Left colon (tissue), 2 donors: ENCODE measurements around the gene ADCY3. TPM values are rescaled to one million over a fixed set of nuclear protein-coding genes. Genes with fewer than 3 reads are reported as not detected.
A peak's percentile ranks its signal among the peaks of the same experiment; 100 is the strongest.
"Not testable (repeated sequence)": the region's sequence is repeated elsewhere in the genome, so short reads cannot be mapped to it uniquely, and the experiment has no call there.

ENCODE experiments used
- ATAC-seq: fragments of 200-7000 bp; cut with Tn5 transposase; one replicate; pipeline ENCODE4 v1.9.1; 2020; ENCODE audit warnings: mild to moderate bottlenecking, moderate library complexity
- DNase-seq, 2 donors: peaks; one replicate each; pipeline ENCODE4 v3.0.0-alpha.2; 2020
- intact Hi-C, 2 donors: fragments of 100-400 bp; cut with DNase I in 1 of 2; cut with micrococcal nuclease in 1 of 2; formaldehyde crosslinking; loops; one replicate each; pipeline versions ENCODE4 v1.11.2 to v1.14.0; 2022; cut with DNase I, micrococcal nuclease
- total RNA-seq, 2 donors: library from RNA; stranded (reverse); fragmentation: NEBNext Ultra II Directional; extraction: Animal tissue kit (Norgen Biotek cat#: 25700); gene quantifications; one replicate each; pipeline ENCODE4 v1.2.1, GENCODE V29; 2021
- donor health status: DM: no; HTN: no; CAD: no.
- donor health status: DM: yes; HTN: yes; CAD: no.

Gene ADCY3
- total RNA-seq, 2 donors from 2014 or later, result 30.2 to 36.7 TPM

GRCh38 chr2:24839729-24840128 lies 80.3 kb downstream of the ADCY3 start:
- ATAC-seq (no peak), DNase-seq (no peak)
- intact Hi-C loops, result no loop called here

- DNase-seq, result no peak
- no peak for ATAC-seq
- intact Hi-C loops, result no loop called here
These were observed 81.5 kb downstream of the ADCY3 start for GRCh38 chr2:24838541-24838940.

- no peak for ATAC-seq
- intact Hi-C loops, result no loop called here
- no peak for DNase-seq
These were observed 82.0 kb downstream of the ADCY3 start for GRCh38 chr2:24837996-24838513.

- DNase-seq (no peak), ATAC-seq (no peak)
- intact Hi-C loops, result no loop called here
These were observed 83.3 kb downstream of the ADCY3 start for GRCh38 chr2:24836706-24837105.

- intact Hi-C loops, result no loop called here
- no peak for ATAC-seq
These were observed 83.8 kb downstream of the ADCY3 start for GRCh38 chr2:24836206-24836605.

GRCh38 chr2:24835411-24835810 lies 84.6 kb downstream of the ADCY3 start:
- DNase-seq, intact Hi-C loops, ATAC-seq: not testable (repeated sequence)

More at GRCh38 chr2:24836206-24836605, 83.8 kb downstream of the ADCY3 start:
- DNase-seq, result no peak

- intact Hi-C loops, result no loop called here
- DNase-seq, result no peak
- ATAC-seq, result no peak
These were observed 85.2 kb downstream of the ADCY3 start for GRCh38 chr2:24834733-24835395.

- ATAC-seq (no peak), DNase-seq (no peak)
- intact Hi-C loops, result no loop called here
These were observed 86.0 kb downstream of the ADCY3 start for GRCh38 chr2:24833821-24834732.

- DNase-seq, result no peak
- intact Hi-C loops, result no loop called here
- ATAC-seq, result no peak
These were observed 86.9 kb downstream of the ADCY3 start for GRCh38 chr2:24832931-24833701.

- DNase-seq (no peak), ATAC-seq (no peak)
- intact Hi-C loops, result no loop called here
These were observed 87.5 kb downstream of the ADCY3 start for GRCh38 chr2:24832521-24832920.

- DNase-seq (no peak), ATAC-seq (no peak)
- intact Hi-C loops, result no loop called here
These were observed 88.0 kb downstream of the ADCY3 start for GRCh38 chr2:24832073-24832461.

- ATAC-seq (no peak), DNase-seq (no peak)
- intact Hi-C loops, result no loop called here
These were observed 88.6 kb downstream of the ADCY3 start for GRCh38 chr2:24831221-24832072.

GRCh38 chr2:24830786-24831185 lies 89.3 kb downstream of the ADCY3 start:
- intact Hi-C loops, result no loop called here
- DNase-seq, result no peak

GRCh38 chr2:24830351-24830750 lies 89.7 kb downstream of the ADCY3 start:
- DNase-seq (no peak), ATAC-seq (peak; percentile 28)
- intact Hi-C loops, result no loop called here

More at GRCh38 chr2:24830786-24831185, 89.3 kb downstream of the ADCY3 start:
- no peak for ATAC-seq

GRCh38 chr2:24828238-24828996 lies 91.6 kb downstream of the ADCY3 start:
- ATAC-seq, result no peak
- intact Hi-C loops, result loop anchor here (5.0 to 10.0 kb wide), 2 partner anchors 416 to 424 kb away; no protein-coding TSS in a partner anchor
- peak; percentile 1 to 8 for DNase-seq

- intact Hi-C loops, result loop anchor here (5.0 to 10.0 kb wide), 2 partner anchors 415 to 423 kb away; no protein-coding TSS in a partner anchor
- ATAC-seq (peak; percentile 89), DNase-seq (peak; percentile 70 to 84)
These were observed 92.5 kb downstream of the ADCY3 start for GRCh38 chr2:24827321-24828237.
